SK-N-SH (cell line): Measurements from ENCODE around the gene SMPD2. TPM values are rescaled to one million over a fixed set of nuclear protein-coding genes. Genes with fewer than 3 reads are reported as not detected.
A peak's percentile ranks its signal among the peaks of the same experiment; 100 is the strongest.

ENCODE experiments used
- CTCF ChIA-PET: fragments of 300-600, 350-600 bp; formaldehyde crosslinking; extraction: SDS; loops from one replicate; lab custom pipeline; 2021; lab: Yijun Ruan, JAX
- POLR2A ChIA-PET: fragments of 350-600 bp; sonication (Branson Sonifier 250); formaldehyde crosslinking; extraction: SDS; loops from one replicate; lab custom pipeline; 2020; ENCODE audit warnings: antibody characterized with exemption, inconsistent platforms; lab: Yijun Ruan, JAX
- DNase-seq: peaks from one replicate; pipeline ENCODE4 v3.0.0; 2012
- H2AFZ ChIP-seq: fragments of 200-600 bp; sonication (generic); 2 replicates; pipeline ENCODE4 v1.8.1; 2016; ENCODE audit warnings: antibody characterized with exemption, mild to moderate bottlenecking, low read depth
- H3F3A ChIP-seq: fragments of 200-600 bp; sonication (generic); replicated peaks from 2 replicates; pipeline ENCODE3; 2016; ENCODE audit warnings: antibody characterized with exemption, mild to moderate bottlenecking; ENCODE audit not compliant: insufficient read depth
- H3K27ac ChIP-seq, 2 experiments: fragments of 200-500 bp in 1 of 2; fragments of 200-600 bp in 1 of 2; sonication (Bioruptor generic) in 1 of 2; sonication (generic), shearing (Covaris generic) in 1 of 2; 2 replicates each; pipeline versions ENCODE4 v1.5.1 to v1.6.1; 2014 to 2016; ENCODE audit warnings: low read depth in 2 of 2, inconsistent platforms in 1 of 2, low read length in 1 of 2, mild to moderate bottlenecking in 1 of 2, mixed read lengths in 1 of 2
- H3K27me3 ChIP-seq: fragments of 200-600 bp; sonication (generic), shearing (Covaris generic); 2 replicates; pipeline ENCODE4 v1.6.1; 2016; ENCODE audit warnings: mixed run types; ENCODE audit not compliant: insufficient read depth
- H3K36me3 ChIP-seq, 2 experiments: fragments of 200-500 bp in 1 of 2; fragments of 200-600 bp in 1 of 2; sonication (Bioruptor generic) in 1 of 2; sonication (generic) in 1 of 2; replicated peaks in 1 of 2; 2 replicates each; pipeline versions ENCODE3 to v1.5.1; 2014 to 2016; ENCODE audit warnings: low read length in 1 of 2, mild to moderate bottlenecking in 1 of 2; ENCODE audit not compliant: insufficient read depth in 2 of 2, control insufficient read depth in 1 of 2
- H3K4me1 ChIP-seq, 2 experiments: fragments of 200-500 bp in 1 of 2; fragments of 200-600 bp in 1 of 2; sonication (Bioruptor generic) in 1 of 2; sonication (generic), shearing (Covaris generic) in 1 of 2; 2 replicates each; pipeline versions ENCODE4 v1.5.1 to v1.6.1; 2014 to 2016; ENCODE audit warnings: low read depth in 1 of 2, low read length in 1 of 2, mixed run types in 1 of 2; ENCODE audit not compliant: insufficient read depth in 2 of 2, control insufficient read depth in 1 of 2
- H3K4me2 ChIP-seq: fragments of 200-600 bp; sonication (generic), shearing (Covaris generic); 2 replicates; pipeline ENCODE4 v1.6.1; 2017; ENCODE audit warnings: mixed run types
- H3K4me3 ChIP-seq, 2 experiments: fragments of 200-500 bp in 1 of 2; fragments of 200-600 bp in 1 of 2; sonication (Bioruptor generic) in 1 of 2; sonication (generic), shearing (Covaris generic) in 1 of 2; 2 replicates each; pipeline versions ENCODE4 v1.5.1 to v1.8.1; 2014 to 2016; ENCODE audit warnings: low read depth in 2 of 2, inconsistent platforms in 1 of 2, low read length in 1 of 2, mild to moderate bottlenecking in 1 of 2, mixed read lengths in 1 of 2, moderate library complexity in 1 of 2
- H3K79me2 ChIP-seq: fragments of 200-600 bp; sonication (generic); 2 replicates; pipeline ENCODE4 v1.8.1; 2017; ENCODE audit warnings: mild to moderate bottlenecking; ENCODE audit not compliant: insufficient read depth
- H3K9ac ChIP-seq: fragments of 200-600 bp; sonication (generic); 2 replicates; pipeline ENCODE4 v1.6.1; 2017; ENCODE audit warnings: mixed run types
- H3K9me2 ChIP-seq: fragments of 200-600 bp; sonication (generic); 2 replicates; pipeline ENCODE4 v1.6.1; 2017; ENCODE audit warnings: mixed run types
- H3K9me3 ChIP-seq: fragments of 200-600 bp; sonication (generic); 2 replicates; pipeline ENCODE4 v1.6.1; 2017; ENCODE audit warnings: mixed run types, mild to moderate bottlenecking, moderate library complexity
- H4K20me1 ChIP-seq: fragments of 200-600 bp; sonication (generic); 2 replicates; pipeline ENCODE4 v1.6.1; 2017; ENCODE audit warnings: mild to moderate bottlenecking, mixed run types; ENCODE audit not compliant: insufficient read depth
- CHD2 ChIP-seq: fragments of 150-350 bp; IDR thresholded peaks from 2 replicates; pipeline ENCODE4 v1.6.1; 2018; ENCODE audit warnings: low read length; ENCODE audit not compliant: partially characterized antibody
- CTCF ChIP-seq: fragments of 200-600 bp; sonication (generic); IDR thresholded peaks from 2 replicates; pipeline ENCODE4 v1.6.1; 2017; ENCODE audit warnings: antibody characterized with exemption, mild to moderate bottlenecking, moderate library complexity
- ELF1 ChIP-seq: IDR thresholded peaks from 2 replicates; pipeline ENCODE4 v1.4.0; 2012
- EP300 ChIP-seq, 2 experiments: IDR thresholded peaks; 2 replicates each; pipeline versions ENCODE4 v1.4.0 to v1.6.1; 2012; ENCODE audit warnings: borderline replicate concordance in 1 of 2, low read depth in 1 of 2, low read length in 1 of 2
- FOSL2 ChIP-seq: IDR thresholded peaks from 2 replicates; pipeline ENCODE4 v1.4.0; 2012; ENCODE audit warnings: low read depth, mild to moderate bottlenecking, moderate library complexity, borderline replicate concordance
- FOXM1 ChIP-seq: IDR thresholded peaks from 2 replicates; pipeline ENCODE4 v1.4.0; 2012; ENCODE audit warnings: low read depth, mild to moderate bottlenecking
- GABPA ChIP-seq: IDR thresholded peaks from 2 replicates; pipeline ENCODE4 v1.4.0; 2012; ENCODE audit warnings: low read depth, mild to moderate bottlenecking
- IRF3 ChIP-seq: fragments of 150-350 bp; IDR thresholded peaks from 2 replicates; pipeline ENCODE4 v1.6.1; 2016; ENCODE audit warnings: mild to moderate bottlenecking, low read depth, low read length
- MEF2A ChIP-seq: IDR thresholded peaks from 2 replicates; pipeline ENCODE4 v1.4.0; 2012; ENCODE audit warnings: low read depth, borderline replicate concordance
- MXI1 ChIP-seq: IDR thresholded peaks from 2 replicates; pipeline ENCODE4 v1.6.1; 2012; ENCODE audit warnings: mild to moderate bottlenecking, low read depth, low read length, improper control_type of control experiment
- NRF1 ChIP-seq: IDR thresholded peaks from 2 replicates; pipeline ENCODE4 v1.6.1; 2012; ENCODE audit warnings: low read depth, mild to moderate bottlenecking, low read length
- PBX3 ChIP-seq: IDR thresholded peaks from 2 replicates; pipeline ENCODE4; 2012
- RAD21 ChIP-seq: IDR thresholded peaks from 2 replicates; pipeline ENCODE4 v1.6.1; 2012; ENCODE audit warnings: mild to moderate bottlenecking, low read length
- RFX5 ChIP-seq: IDR thresholded peaks from 2 replicates; pipeline ENCODE4 v1.6.1; 2012; ENCODE audit warnings: mild to moderate bottlenecking, improper control_type of control experiment, low read length
- SIN3A ChIP-seq: IDR thresholded peaks from 2 replicates; pipeline ENCODE4 v1.6.1; 2012; ENCODE audit warnings: low read depth, mild to moderate bottlenecking, low read length, moderate library complexity, borderline replicate concordance
- SMC3 ChIP-seq: IDR thresholded peaks from 2 replicates; pipeline ENCODE4 v1.6.1; 2012; ENCODE audit warnings: low read depth, low read length, improper control_type of control experiment
- TCF12 ChIP-seq: IDR thresholded peaks from 2 replicates; pipeline ENCODE4 v1.4.0; 2012
- USF1 ChIP-seq: IDR thresholded peaks from 2 replicates; pipeline ENCODE4 v1.4.0; 2012; ENCODE audit warnings: low read depth, borderline replicate concordance
- USF2 ChIP-seq: fragments of 150-350 bp; IDR thresholded peaks from 2 replicates; pipeline ENCODE4 v1.6.1; 2017; ENCODE audit warnings: antibody characterized with exemption, low read length, low read depth, borderline replicate concordance
- WGBS: methylation state at CpG from one replicate; pipeline ENCODE4 v1.1.6; 2017; ENCODE audit warnings: low lambda C conversion rate; 5-methylcytosine and 5-hydroxymethylcytosine counted together
- polyA plus RNA-seq, 3 experiments: library from polyadenylated mRNA; depleted of rRNA; stranded (reverse); fragments of >200 nt; gene quantifications; 2 replicates each; pipeline ENCODE4 v1.2.3, GENCODE V29; 2012

The SMPD2 gene
- polyA plus RNA-seq, 1 of the 3 experiments (the other 2 are of a cell fraction) = 9.7 TPM

- Histone ChIP-seq H3F3A (no peaks in the 10 kb centered on the region), H3K27me3 (no peaks in the 10 kb centered on the region), H3K4me1 (peaks cover 12 to 14% of the 10 kb centered on the region in 2 experiments; a peak in 3 of 4 replicates), H2AFZ (no peak overlapping the region), H3K9me2 (no peaks in the 10 kb centered on the region), H3K27ac (no peak overlapping the region), H3K9me3 (no peaks in the 10 kb centered on the region), H3K4me2 (peak overlapping the region; percentile 56), H3K79me2 (peaks cover 65% of the 10 kb centered on the region), H3K9ac (no peak overlapping the region), H3K4me3 (0 out of 4 replicates have a peak overlapping the region, but pooled peaks of 1 of the 2 experiments have one; percentile 25), H3K36me3 (peaks cover 36 to 45% of the 10 kb centered on the region in 2 experiments), H4K20me1 (peaks cover 12% of the 10 kb centered on the region; the same call in 1 of the 2 replicates)
- ChIA-PET CTCF (no interaction called here), POLR2A (no interaction called here)
- DNase-seq = no peak
- 90% methylated on average over 9 of the region's 9 CpGs for WGBS
- TF ChIP-seq PBX3 (no peak), USF2 (no peak), MEF2A (no peak), NRF1 (no peak), CHD2 (no peak), RFX5 (no peak), FOXM1 (no peak)
These were observed 37.8 kb downstream of the SMPD2 start for GRCh38 chr6:109478222-109478805.

- Histone ChIP-seq H4K20me1 (peaks cover 12% of the 10 kb centered on the region; the same call in 1 of the 2 replicates), H3K4me2 (peak overlapping the region; percentile 56; the same call in 1 of the 2 replicates), H3K9me2 (no peaks in the 10 kb centered on the region), H3K27ac (no peak overlapping the region), H3K9ac (no peak overlapping the region), H2AFZ (no peak overlapping the region), H3K4me1 (peaks cover 12 to 14% of the 10 kb centered on the region in 2 experiments; a peak in 3 of 4 replicates), H3F3A (peaks cover 4% of the 10 kb centered on the region), H3K36me3 (peaks cover 33 to 39% of the 10 kb centered on the region in 2 experiments), H3K27me3 (no peaks in the 10 kb centered on the region), H3K4me3 (peak overlapping the region in 1 of 2 experiments; percentile 25; a peak in 1 of 4 replicates), H3K79me2 (peaks cover 65% of the 10 kb centered on the region), H3K9me3 (no peaks in the 10 kb centered on the region)
- POLR2A ChIA-PET = no interaction called here
- CTCF ChIA-PET = no interaction called here
- TF ChIP-seq RAD21 (no peak), CHD2 (no peak), USF1 (no peak), RFX5 (no peak), GABPA (no peak), CTCF (no peak), SMC3 (no peak), SIN3A (no peak), TCF12 (no peak), FOSL2 (no peak), MXI1 (no peak), EP300 (IDR thresholded peaks at IDR 0.05; ENCODE audit: borderline replicate concordance in 1 of 2, low read depth in 1 of 2, low read length in 1 of 2) (no peak), MEF2A (no peak), ELF1 (no peak), IRF3 (no peak), FOXM1 (no peak)
- 83% methylated on average over 5 of the region's 5 CpGs for WGBS
- no peak for DNase-seq
These were observed 38.5 kb downstream of the SMPD2 start for GRCh38 chr6:109478841-109479624.
